OCI-LY3 (cell line): Measurements from ENCODE around the gene RPS19BP1.
A peak's percentile ranks its signal among the peaks of the same experiment; 100 is the strongest.

Source experiments
- H2AFZ ChIP-seq: fragments of 200-600, 300-600 bp; shearing (Covaris generic); 2 replicates; pipeline ENCODE4 v1.6.0; 2014; ENCODE audit warnings: antibody characterized with exemption, low read depth, low read length
- H3K27ac ChIP-seq: fragments of 200-600, 300-600 bp; sonication (generic); 2 replicates; pipeline ENCODE4 v1.5.1; 2014; ENCODE audit warnings: mild to moderate bottlenecking, low read length, moderate library complexity, mixed read lengths
- H3K27me3 ChIP-seq: fragments of 200-600, 300-600 bp; sonication (generic); 2 replicates; pipeline ENCODE4 v1.6.1; 2014; ENCODE audit warnings: low read depth, low read length, mixed read lengths
- H3K36me3 ChIP-seq: fragments of 200-600, 300-600 bp; sonication (generic); replicated peaks from 2 replicates; pipeline ENCODE3; 2014; ENCODE audit warnings: low read depth, low read length, mixed read lengths
- H3K4me1 ChIP-seq: fragments of 300-600, 200-600 bp; sonication (generic); 2 replicates; pipeline ENCODE4 v1.6.1; 2014; ENCODE audit warnings: low read length, mixed read lengths
- H3K4me2 ChIP-seq: fragments of 200-600, 300-600 bp; sonication (generic); 2 replicates; pipeline ENCODE4 v1.6.1; 2014; ENCODE audit warnings: low read length, mixed read lengths
- H3K4me3 ChIP-seq: fragments of 300-600, 200-600 bp; sonication (generic); 2 replicates; pipeline ENCODE4 v1.5.1; 2014; ENCODE audit warnings: antibody characterized with exemption, mild to moderate bottlenecking, low read length, moderate library complexity
- H3K79me2 ChIP-seq: fragments of 300-600, 200-600 bp; shearing (Covaris generic); 2 replicates; pipeline ENCODE4 v1.6.1; 2014; ENCODE audit warnings: mild to moderate bottlenecking, low read length, mixed read lengths
- H3K9ac ChIP-seq: fragments of 300-600, 200-600 bp; shearing (Covaris generic); 2 replicates; pipeline ENCODE4 v1.6.0; 2014; ENCODE audit warnings: mild to moderate bottlenecking, low read length, moderate library complexity
- H3K9me3 ChIP-seq: fragments of 200-600, 300-600 bp; shearing (Covaris generic); 2 replicates; pipeline ENCODE4 v1.6.1; 2014; ENCODE audit warnings: low read length, mixed read lengths; ENCODE audit not compliant: insufficient read depth
- H4K20me1 ChIP-seq: fragments of 200-600, 300-600 bp; sonication (generic); 2 replicates; pipeline ENCODE4 v1.6.1; 2016; ENCODE audit warnings: low read length, mixed read lengths; ENCODE audit not compliant: insufficient read depth
- EZH2phosphoT487 ChIP-seq: fragments of 200-600 bp; shearing (Covaris generic); IDR thresholded peaks from 2 replicates; pipeline ENCODE4 v1.6.1; 2018; ENCODE audit warnings: antibody characterized with exemption, mixed run types, low read depth
- TF ChIP-seq, protein P1 (sequence below): fragments of 200-600, 300-600 bp; sonication (generic); IDR thresholded peaks from 2 replicates; pipeline ENCODE4 v1.5.1; 2014; ENCODE audit warnings: antibody characterized with exemption, low read length, low read depth

RPS19BP1 gene

DNA sequence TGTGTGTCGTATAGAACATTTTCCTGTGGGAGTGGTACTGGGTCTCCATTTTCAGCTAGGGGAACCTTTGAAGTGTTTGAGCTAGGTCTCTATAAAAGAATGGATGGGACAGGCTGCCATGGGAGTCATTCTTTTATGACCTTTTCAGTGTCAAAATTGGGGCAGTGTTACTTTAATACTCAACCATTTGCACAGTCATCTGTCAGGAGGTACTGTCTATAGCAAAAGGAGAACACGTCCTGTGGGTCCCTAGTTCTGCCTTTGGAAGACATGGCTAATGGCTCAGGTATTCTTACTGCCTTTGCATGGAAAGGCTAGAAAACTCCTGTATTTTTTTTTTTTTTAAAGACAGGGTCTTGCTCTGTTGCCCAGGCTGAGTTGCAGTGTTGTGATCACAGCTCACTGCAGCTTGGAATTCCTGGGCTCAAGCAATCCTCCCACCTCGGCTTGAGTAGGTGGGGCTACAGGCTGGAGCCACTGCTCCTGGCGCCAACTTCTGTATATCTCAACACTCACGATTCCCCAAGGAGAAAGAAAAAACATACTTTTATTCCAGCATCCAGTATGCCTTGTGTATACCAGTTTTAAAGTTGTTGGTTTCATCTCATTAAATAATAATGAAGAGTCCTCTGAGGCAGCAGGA is 14.3 kb downstream of the RPS19BP1 start:
- H3K36me3 ChIP-seq, result peaks cover 61% of the 10 kb centered on the region
- peaks cover 93% of the 10 kb centered on the region for H3K79me2 ChIP-seq
- no peaks in the 10 kb centered on the region for H3K9me3 ChIP-seq
- peak overlapping the region; percentile 94 for H3K4me2 ChIP-seq
- H2AFZ ChIP-seq, result no peak overlapping the region
- peak overlapping the region; percentile 87; the same call in 1 of the 2 replicates for H3K4me3 ChIP-seq
- peaks cover 35% of the 10 kb centered on the region for H4K20me1 ChIP-seq
- H3K4me1 ChIP-seq, result peaks cover 51% of the 10 kb centered on the region
- H3K9ac ChIP-seq, result peak overlapping the region; percentile 99; the same call in 1 of the 2 replicates
- H3K27ac ChIP-seq, result peak overlapping the region; percentile 88; the same call in 1 of the 2 replicates
- no peak for TF ChIP-seq EZH2phosphoT487
- TF ChIP-seq, protein P1, sequence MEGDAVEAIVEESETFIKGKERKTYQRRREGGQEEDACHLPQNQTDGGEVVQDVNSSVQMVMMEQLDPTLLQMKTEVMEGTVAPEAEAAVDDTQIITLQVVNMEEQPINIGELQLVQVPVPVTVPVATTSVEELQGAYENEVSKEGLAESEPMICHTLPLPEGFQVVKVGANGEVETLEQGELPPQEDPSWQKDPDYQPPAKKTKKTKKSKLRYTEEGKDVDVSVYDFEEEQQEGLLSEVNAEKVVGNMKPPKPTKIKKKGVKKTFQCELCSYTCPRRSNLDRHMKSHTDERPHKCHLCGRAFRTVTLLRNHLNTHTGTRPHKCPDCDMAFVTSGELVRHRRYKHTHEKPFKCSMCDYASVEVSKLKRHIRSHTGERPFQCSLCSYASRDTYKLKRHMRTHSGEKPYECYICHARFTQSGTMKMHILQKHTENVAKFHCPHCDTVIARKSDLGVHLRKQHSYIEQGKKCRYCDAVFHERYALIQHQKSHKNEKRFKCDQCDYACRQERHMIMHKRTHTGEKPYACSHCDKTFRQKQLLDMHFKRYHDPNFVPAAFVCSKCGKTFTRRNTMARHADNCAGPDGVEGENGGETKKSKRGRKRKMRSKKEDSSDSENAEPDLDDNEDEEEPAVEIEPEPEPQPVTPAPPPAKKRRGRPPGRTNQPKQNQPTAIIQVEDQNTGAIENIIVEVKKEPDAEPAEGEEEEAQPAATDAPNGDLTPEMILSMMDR, result no peak
- no peaks in the 10 kb centered on the region for H3K27me3 ChIP-seq

DNA sequence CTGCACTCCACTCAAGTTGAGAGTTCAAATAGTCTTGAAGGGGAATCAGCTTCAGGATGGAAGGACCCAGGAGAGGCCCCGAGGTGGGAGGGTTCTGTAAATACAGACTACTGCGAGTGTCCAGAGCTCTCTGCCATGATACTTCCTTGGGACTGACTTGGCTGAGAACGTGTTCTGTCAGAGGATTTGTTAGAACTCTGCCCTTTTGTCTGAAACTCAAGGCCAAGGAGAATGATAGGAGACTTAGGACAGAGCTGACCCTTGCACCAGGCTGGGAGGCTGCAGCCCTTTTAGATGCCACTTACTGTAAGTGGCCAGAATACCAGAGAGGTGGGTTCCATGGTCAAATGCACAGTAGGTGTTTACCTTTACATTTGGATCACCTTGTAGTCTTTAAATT is 15.1 kb downstream of the RPS19BP1 start:
- Histone ChIP-seq H3K4me3 (no peak overlapping the region), H3K4me1 (peaks cover 43% of the 10 kb centered on the region), H3K79me2 (peaks cover 86% of the 10 kb centered on the region), H3K27ac (no peak overlapping the region), H3K9ac (no peak overlapping the region), H3K27me3 (no peaks in the 10 kb centered on the region), H2AFZ (no peak overlapping the region), H4K20me1 (peaks cover 27% of the 10 kb centered on the region), H3K36me3 (peaks cover 54% of the 10 kb centered on the region), H3K9me3 (no peaks in the 10 kb centered on the region), H3K4me2 (no peak overlapping the region)
- no peak for TF ChIP-seq EZH2phosphoT487
- TF ChIP-seq, protein P1, result no peak

GRCh38 chr22:39515266-39516050 is 17.1 kb downstream of the RPS19BP1 start:
- Histone ChIP-seq H4K20me1 (peaks cover 16% of the 10 kb centered on the region), H3K4me3 (peak overlapping the region; percentile 24; the same call in 1 of the 2 replicates), H3K36me3 (peaks cover 57% of the 10 kb centered on the region), H3K79me2 (peaks cover 74% of the 10 kb centered on the region), H3K27ac (peak overlapping the region; percentile 65), H3K9ac (0 out of 2 replicates have a peak overlapping the region, but pooled peaks have one; percentile 32), H3K4me1 (peaks cover 34% of the 10 kb centered on the region), H3K4me2 (peak overlapping the region; percentile 54), H3K27me3 (no peaks in the 10 kb centered on the region), H2AFZ (no peak overlapping the region), H3K9me3 (no peaks in the 10 kb centered on the region)
- TF ChIP-seq EZH2phosphoT487, result no peak
- TF ChIP-seq, protein P1, result no peak

DNA sequence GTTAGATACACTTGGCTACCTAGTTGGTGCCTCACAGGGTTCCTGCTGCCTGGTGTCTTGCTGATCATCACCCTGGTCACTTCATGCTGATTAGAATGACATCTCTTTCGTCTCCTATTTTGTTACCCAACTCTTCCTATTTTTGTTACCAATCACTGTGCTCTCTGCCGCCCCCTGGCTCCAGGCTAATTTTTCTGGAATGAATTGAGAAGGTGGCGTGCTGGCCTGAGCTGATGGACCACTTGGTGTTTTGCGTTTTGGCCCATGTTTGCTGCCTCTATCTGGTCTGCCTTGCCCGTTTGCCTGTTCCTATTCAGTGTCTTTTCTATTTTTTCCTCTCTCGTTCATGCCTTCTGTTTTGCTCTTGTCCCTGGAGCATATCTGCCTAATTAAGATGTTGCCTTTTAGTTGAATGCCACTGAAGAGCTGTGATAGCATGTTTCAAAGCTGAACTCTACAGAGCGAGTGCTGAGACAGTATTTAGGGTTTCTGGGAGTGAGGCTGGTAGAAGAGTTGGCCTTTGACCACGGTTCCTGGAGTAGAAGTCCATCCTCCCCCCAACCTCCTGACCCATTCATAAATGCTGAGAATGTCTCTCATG is 18.1 kb downstream of the RPS19BP1 start:
- Histone ChIP-seq H3K4me1 (peaks cover 38% of the 10 kb centered on the region), H2AFZ (no peak overlapping the region), H3K4me3 (no peak overlapping the region), H3K79me2 (peaks cover 76% of the 10 kb centered on the region), H3K27me3 (no peaks in the 10 kb centered on the region), H3K9ac (no peak overlapping the region), H3K9me3 (no peaks in the 10 kb centered on the region), H3K36me3 (peaks cover 59% of the 10 kb centered on the region), H3K27ac (peak overlapping the region; percentile 65; the same call in 1 of the 2 replicates), H4K20me1 (peaks cover 18% of the 10 kb centered on the region), H3K4me2 (no peak overlapping the region)
- TF ChIP-seq, protein P1, result peak; percentile 88
- TF ChIP-seq EZH2phosphoT487, result no peak
